Astrocyte (in vitro differentiated cells and primary cell): ENCODE results near the gene EEF1AKMT3. TPM values are rescaled to one million over a fixed set of nuclear protein-coding genes. Genes with fewer than 3 reads are reported as not detected.
A peak's percentile ranks its signal among the peaks of the same experiment; 100 is the strongest.

ENCODE experiments used
- DNase-seq: peaks from one replicate; pipeline ENCODE4 v3.0.0-alpha.2; 2010; ENCODE audit warnings: low read depth
- FAIRE-seq: peaks from 2 replicates; lab custom pipeline; 2011; peaks lifted over from hg19 to GRCh38; lab: Jason Lieb, UNC
- H2AFZ ChIP-seq: 2 replicates; pipeline ENCODE4 v1.6.0; 2012; ENCODE audit warnings: low read depth, low read length, inconsistent platforms
- H3K27ac ChIP-seq: 2 replicates; pipeline ENCODE4 v1.5.1; 2011; ENCODE audit warnings: low read depth, low read length, inconsistent platforms
- H3K27me3 ChIP-seq: 2 replicates; pipeline ENCODE4 v1.6.0; 2011; ENCODE audit warnings: low read length, inconsistent platforms; ENCODE audit not compliant: insufficient read depth
- H3K36me3 ChIP-seq: 2 replicates; pipeline ENCODE4 v1.5.1; 2011; ENCODE audit warnings: low read length, inconsistent platforms; ENCODE audit not compliant: insufficient read depth
- H3K4me1 ChIP-seq: 2 replicates; pipeline ENCODE4 v1.5.1; 2011; ENCODE audit warnings: low read length, inconsistent platforms; ENCODE audit not compliant: insufficient read depth
- H3K4me2 ChIP-seq: 2 replicates; pipeline ENCODE4 v1.6.0; 2012; ENCODE audit warnings: low read length, inconsistent platforms
- H3K4me3 ChIP-seq: 2 replicates; pipeline ENCODE4 v1.5.1; 2011; ENCODE audit warnings: low read depth, mild to moderate bottlenecking, low read length, inconsistent platforms; ENCODE audit not compliant: insufficient read depth
- H3K79me2 ChIP-seq: 2 replicates; pipeline ENCODE4 v1.6.0; 2012; ENCODE audit warnings: mild to moderate bottlenecking, low read length, inconsistent platforms; ENCODE audit not compliant: insufficient read depth
- H3K9ac ChIP-seq: 2 replicates; pipeline ENCODE4 v1.6.0; 2012; ENCODE audit warnings: mild to moderate bottlenecking, low read length, inconsistent platforms
- H3K9me3 ChIP-seq: 2 replicates; pipeline ENCODE4 v1.5.1; 2012; ENCODE audit warnings: low read depth, mild to moderate bottlenecking, low read length, inconsistent platforms; ENCODE audit not compliant: insufficient read depth
- H4K20me1 ChIP-seq: 2 replicates; pipeline ENCODE4 v1.6.0; 2012; ENCODE audit warnings: low read length, inconsistent platforms; ENCODE audit not compliant: insufficient read depth
- H3K27ac Mint-ChIP-seq: one replicate; pipeline ENCODE4 v1.8.0; 2021; ENCODE audit warnings: mild to moderate bottlenecking, mixed read lengths; ENCODE audit not compliant: unreplicated experiment
- H3K27me3 Mint-ChIP-seq: one replicate; pipeline ENCODE4 v1.8.0; 2021; ENCODE audit warnings: low read depth, mixed read lengths; ENCODE audit not compliant: unreplicated experiment
- H3K36me3 Mint-ChIP-seq: one replicate; pipeline ENCODE4 v1.8.0; 2021; ENCODE audit warnings: low read depth, mixed read lengths; ENCODE audit not compliant: unreplicated experiment
- H3K4me1 Mint-ChIP-seq: one replicate; pipeline ENCODE4 v1.8.0; 2021; ENCODE audit warnings: low read depth, mixed read lengths; ENCODE audit not compliant: unreplicated experiment
- H3K4me3 Mint-ChIP-seq: one replicate; pipeline ENCODE4 v1.8.0; 2021; ENCODE audit warnings: mild to moderate bottlenecking, moderate library complexity, mixed read lengths; ENCODE audit not compliant: unreplicated experiment
- H3K9me3 Mint-ChIP-seq: one replicate; pipeline ENCODE4 v1.8.0; 2021; ENCODE audit warnings: mild to moderate bottlenecking, mixed read lengths; ENCODE audit not compliant: unreplicated experiment
- CTCF ChIP-seq: IDR thresholded peaks from 2 replicates; pipeline ENCODE4 v1.5.1; 2011; ENCODE audit warnings: low read depth, mild to moderate bottlenecking, inconsistent platforms, low read length, moderate library complexity; ENCODE audit not compliant: insufficient read depth
- EZH2 ChIP-seq: IDR thresholded peaks from 2 replicates; pipeline ENCODE4 v1.6.1; 2012; ENCODE audit warnings: mild to moderate bottlenecking, low read length, inconsistent platforms; ENCODE audit not compliant: insufficient read depth
- total RNA-seq: library from RNA; stranded (reverse); gene quantifications from 2 replicates; pipeline ENCODE4 v1.2.1, GENCODE V29; 2021

Gene EEF1AKMT3
- total RNA-seq, 1 donor from 2014 or later, result 8.1 TPM

- no peaks in the 10 kb centered on the region for H3K79me2 ChIP-seq
- H3K9me3 ChIP-seq, result no peaks in the 10 kb centered on the region
- H3K4me1 Mint-ChIP-seq, result no peaks in the 10 kb centered on the region
- peak overlapping the region; percentile 97 for H2AFZ ChIP-seq
- peaks cover 7% of the 10 kb centered on the region for H3K4me1 ChIP-seq
- FAIRE-seq, result no peak
- peak overlapping the region; percentile 99 for H3K4me2 ChIP-seq
- H3K36me3 ChIP-seq, result peaks cover 9% of the 10 kb centered on the region
- peak overlapping the region; percentile 85 for H3K4me3 ChIP-seq
- peaks cover 11% of the 10 kb centered on the region for H3K9me3 Mint-ChIP-seq
- TF ChIP-seq EZH2 (no peak), CTCF (no peak)
- no peak overlapping the region for H3K27ac Mint-ChIP-seq
- no peak for DNase-seq
- peaks cover 15% of the 10 kb centered on the region for H3K36me3 Mint-ChIP-seq
- peaks cover 66% of the 10 kb centered on the region for H3K27me3 Mint-ChIP-seq
- peak overlapping the region; percentile 91 for H3K4me3 Mint-ChIP-seq
- peaks cover 22% of the 10 kb centered on the region for H3K27me3 ChIP-seq
- H3K9ac ChIP-seq, result peak overlapping the region; percentile 90
- H4K20me1 ChIP-seq, result peaks cover 8% of the 10 kb centered on the region
- H3K27ac ChIP-seq, result no peak overlapping the region
Observed at GRCh38 chr12:57725851-57726150, 46.6 kb upstream of the EEF1AKMT3 start.

- peak; percentile 61 for TF ChIP-seq CTCF
- no peak for TF ChIP-seq EZH2
- Histone ChIP-seq H3K79me2 (no peaks in the 10 kb centered on the region), H3K9ac (peak overlapping the region; percentile 90), H4K20me1 (peaks cover 8% of the 10 kb centered on the region), H2AFZ (peak overlapping the region; percentile 97), H3K4me2 (peak overlapping the region; percentile 99), H3K36me3 (peaks cover 4% of the 10 kb centered on the region), H3K27ac (peak overlapping the region; percentile 42), H3K4me3 (peak overlapping the region; percentile 85), H3K27me3 (peaks cover 24% of the 10 kb centered on the region), H3K9me3 (no peaks in the 10 kb centered on the region), H3K4me1 (peaks cover 7% of the 10 kb centered on the region)
- peaks cover 12% of the 10 kb centered on the region for H3K9me3 Mint-ChIP-seq
- H3K4me3 Mint-ChIP-seq, result peak overlapping the region; percentile 91
- peak overlapping the region; percentile 80 for H3K27ac Mint-ChIP-seq
- peaks cover 12% of the 10 kb centered on the region for H3K36me3 Mint-ChIP-seq
- peaks cover 71% of the 10 kb centered on the region for H3K27me3 Mint-ChIP-seq
- DNase-seq (peak; percentile 50), FAIRE-seq (no peak)
- H3K4me1 Mint-ChIP-seq, result no peaks in the 10 kb centered on the region
Observed at GRCh38 chr12:57726151-57726883, 46.1 kb upstream of the EEF1AKMT3 start.
